Endothelial cell of umbilical vein (primary cell): Measurements from ENCODE around the gene ZNF728. TPM values are rescaled to one million over a fixed set of nuclear protein-coding genes. Genes with fewer than 3 reads are reported as not detected.
"Not testable (repeated sequence)": the region's sequence is repeated elsewhere in the genome, so short reads cannot be mapped to it uniquely, and the experiment has no call there.

Source experiments
- BruUV-seq: library from RNA; stranded (reverse); fragments of 400-500 nt; replicated peaks from 2 replicates; lab custom pipeline; 2021; lab: Mats Ljungman, UMichigan
- CTCF ChIA-PET: fragments of 300-600, 350-600 bp; sonication (Branson Sonifier 250); formaldehyde crosslinking; loops from one replicate; lab custom pipeline; 2021; ENCODE audit warnings: antibody characterized with exemption, inconsistent platforms; lab: Charles Lee
- POLR2A ChIA-PET: fragments of 300-600, 350-600 bp; sonication (Branson Sonifier 250); formaldehyde crosslinking; loops from one replicate; lab custom pipeline; 2021; ENCODE audit warnings: antibody characterized with exemption, inconsistent platforms; lab: Charles Lee
- DNase-seq: peaks from one replicate; pipeline ENCODE4 v3.0.0-alpha.2; 2011; ENCODE audit warnings: low read depth, low spot score
- FAIRE-seq: peaks from 2 replicates; lab custom pipeline; 2011; peaks lifted over from hg19 to GRCh38; lab: Jason Lieb, UNC
- H2AFZ ChIP-seq: 2 replicates; pipeline ENCODE4 v1.6.0; 2012; ENCODE audit warnings: low read depth, low read length, control low read depth, inconsistent platforms
- H3K27ac ChIP-seq: 2 replicates; pipeline ENCODE4 v1.5.1; 2011; ENCODE audit warnings: low read depth, mild to moderate bottlenecking, control low read depth, low read length, moderate library complexity; ENCODE audit not compliant: insufficient read depth
- H3K27me3 ChIP-seq, 2 experiments: 2 replicates each; pipeline versions ENCODE4 v1.6.0 to v1.6.1; 2011; ENCODE audit warnings: low read length in 2 of 2, mixed read lengths in 1 of 2; ENCODE audit not compliant: control insufficient read depth in 2 of 2, insufficient read depth in 2 of 2
- H3K36me3 ChIP-seq, 2 experiments: 2 replicates in 1 of 2; 3 replicates in 1 of 2; pipeline ENCODE4 v1.5.1; 2011; ENCODE audit warnings: low read length in 2 of 2, mild to moderate bottlenecking in 1 of 2, moderate library complexity in 1 of 2; ENCODE audit not compliant: control insufficient read depth in 2 of 2, insufficient read depth in 2 of 2; ENCODE audit errors: extremely low read depth in 1 of 2
- H3K4me1 ChIP-seq: 3 replicates; pipeline ENCODE4 v1.5.1; 2011; ENCODE audit warnings: mild to moderate bottlenecking, low read length; ENCODE audit not compliant: control insufficient read depth, insufficient read depth; ENCODE audit errors: extremely low read depth
- H3K4me2 ChIP-seq: 2 replicates; pipeline ENCODE4 v1.6.1; 2011; ENCODE audit warnings: low read length, control low read depth, mixed read lengths; ENCODE audit not compliant: insufficient read depth
- H3K4me3 ChIP-seq, 3 experiments: fragments of 200-600 bp in 1 of 3; sonication (generic), shearing (Covaris generic) in 1 of 3; replicated peaks in 1 of 3; 2 replicates each; pipeline ENCODE4 v1.5.1; 2011 to 2016; ENCODE audit warnings: control low read depth in 3 of 3, low read length in 3 of 3, mild to moderate bottlenecking in 2 of 3, inconsistent platforms in 1 of 3, low read depth in 1 of 3, moderate library complexity in 1 of 3; ENCODE audit not compliant: insufficient read depth in 1 of 3
- H3K79me2 ChIP-seq: 2 replicates; pipeline ENCODE4 v1.6.0; 2012; ENCODE audit warnings: low read length, inconsistent platforms; ENCODE audit not compliant: control insufficient read depth, insufficient read depth
- H3K9ac ChIP-seq: replicated peaks from 2 replicates; pipeline ENCODE3; 2011; ENCODE audit warnings: low read length, control low read depth; ENCODE audit not compliant: insufficient read depth; ENCODE audit errors: extremely low read depth
- H3K9me1 ChIP-seq: replicated peaks from 3 replicates; pipeline ENCODE4 v1.6.0; 2011; ENCODE audit warnings: mild to moderate bottlenecking, low read length; ENCODE audit not compliant: control insufficient read depth, insufficient read depth; ENCODE audit errors: extremely low read depth
- H3K9me3 ChIP-seq: replicated peaks from 2 replicates; pipeline ENCODE4 v1.5.1; 2012; ENCODE audit warnings: low read length, inconsistent platforms; ENCODE audit not compliant: control insufficient read depth, insufficient read depth
- H4K20me1 ChIP-seq: replicated peaks from 2 replicates; pipeline ENCODE3; 2011; ENCODE audit warnings: mild to moderate bottlenecking, low read length; ENCODE audit not compliant: control insufficient read depth, insufficient read depth; ENCODE audit errors: extremely low read depth
- EZH2 ChIP-seq: IDR thresholded peaks from 2 replicates; pipeline ENCODE4 v1.6.1; 2012; ENCODE audit warnings: borderline replicate concordance, low read depth, mild to moderate bottlenecking, moderate library complexity, low read length, inconsistent platforms; ENCODE audit not compliant: severe bottlenecking
- FOS ChIP-seq: IDR thresholded peaks from 2 replicates; pipeline ENCODE4 v1.6.1; 2011; ENCODE audit warnings: mild to moderate bottlenecking, low read length, moderate library complexity, borderline replicate concordance; ENCODE audit not compliant: insufficient read depth
- GATA2 ChIP-seq: IDR thresholded peaks from 2 replicates; pipeline ENCODE4 v1.7.0; 2011; ENCODE audit warnings: low read depth, mild to moderate bottlenecking, moderate library complexity, mixed read lengths, low read length; ENCODE audit not compliant: insufficient read length, insufficient read depth
- JUN ChIP-seq: IDR thresholded peaks from 2 replicates; pipeline ENCODE4 v1.6.1; 2011; ENCODE audit warnings: borderline replicate concordance, low read depth; ENCODE audit not compliant: insufficient read length, insufficient read depth
- MAX ChIP-seq: IDR thresholded peaks from 2 replicates; pipeline ENCODE4 v1.6.1; 2011; ENCODE audit not compliant: insufficient read depth, insufficient read length
- MYC ChIP-seq: IDR thresholded peaks from one replicate; pipeline ENCODE4 v1.6.1; 2011; ENCODE audit warnings: mild to moderate bottlenecking, low read depth, low read length
- POLR2A ChIP-seq: IDR thresholded peaks from 2 replicates; pipeline ENCODE4 v1.6.1; 2012; ENCODE audit warnings: low read depth, mild to moderate bottlenecking, control low read depth, low read length
- POLR2AphosphoS5 ChIP-seq: IDR thresholded peaks from 2 replicates; pipeline ENCODE4 v1.6.1; 2012; ENCODE audit warnings: low read depth, mild to moderate bottlenecking, control low read depth, low read length, moderate library complexity; ENCODE audit not compliant: insufficient read depth
- dilution Hi-C: fragments of 300-500 bp; cut with MboI; formaldehyde crosslinking; loops from one replicate; pipeline ENCODE4 v1.15.0; 2019; ENCODE audit warnings: low sequenced_read_pairs; ENCODE audit not compliant: extremely low pct_ligation_motif_present
- intact Hi-C: fragments of 100-400 bp; cut with micrococcal nuclease; formaldehyde crosslinking; loops from one replicate; pipeline ENCODE4 v1.10.0; 2022
- polyA plus RNA-seq, 4 experiments: library from polyadenylated mRNA; depleted of rRNA in 3 of 4; stranded (reverse) in 3 of 4; unstranded in 1 of 4; fragments of >200 nt; gene quantifications; 2 replicates each; pipeline versions ENCODE4 v1.2.1 to v1.2.3, GENCODE V29; 2011 to 2012; ENCODE audit warnings: missing spikeins in 1 of 4
- total RNA-seq: library from RNA; stranded (reverse); gene quantifications from 2 replicates; pipeline ENCODE4 v1.2.3, GENCODE V29; 2021
- TF ChIP-seq, protein P1 (sequence below), 2 donors: IDR thresholded peaks; 1 replicate in 1 of 2; 2 replicates in 1 of 2; pipeline ENCODE4 v1.5.1; 2011; ENCODE audit warnings: low read length in 2 of 2, mild to moderate bottlenecking in 2 of 2, moderate library complexity in 2 of 2, control low read depth in 1 of 2, inconsistent platforms in 1 of 2, low read depth in 1 of 2; ENCODE audit not compliant: insufficient read depth in 1 of 2; ENCODE audit errors: extremely low read depth in 1 of 2

ZNF728 gene
- total and polyA plus RNA-seq, 2 donors (not counting 3 experiments of a cell fraction or from before 2014, with no cell fraction given) = not detected

DNA sequence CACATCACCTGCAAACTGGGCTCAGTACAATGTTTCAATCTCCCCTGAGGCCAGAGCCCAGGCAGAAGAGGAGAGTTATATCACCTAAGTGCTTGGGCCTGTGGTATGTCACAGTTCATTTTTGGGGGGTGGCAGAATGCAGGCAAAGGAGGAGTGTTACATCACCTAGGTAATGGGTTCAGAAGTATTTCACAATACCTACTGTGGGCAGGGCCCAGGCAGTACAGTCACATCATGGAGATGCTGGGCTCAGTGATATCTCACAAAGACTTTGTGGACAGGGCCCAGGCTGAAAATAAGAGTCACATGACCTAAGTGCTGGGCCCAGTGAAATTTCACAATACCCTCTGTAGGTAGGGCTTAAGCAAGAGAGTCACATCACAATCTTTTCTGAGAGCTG, 12.7 kb upstream of the ZNF728 start:
- CTCF ChIA-PET = no interaction called here
- no peak for FAIRE-seq

GRCh38 chr19:22994957-22995356, 8.0 kb downstream of the ZNF728 start:
- H3K4me3 ChIP-seq, CTCF ChIA-PET, intact Hi-C loops, H3K9me1 ChIP-seq, dilution Hi-C loops, H3K4me2 ChIP-seq, H2AFZ ChIP-seq, H3K79me2 ChIP-seq, H3K27me3 ChIP-seq, H3K9ac ChIP-seq, H3K27ac ChIP-seq, DNase-seq, H4K20me1 ChIP-seq, H3K9me3 ChIP-seq, BruUV-seq, H3K36me3 ChIP-seq, H3K4me1 ChIP-seq, FAIRE-seq, POLR2A ChIA-PET: not testable (repeated sequence)

More for the DNA sequence above, 12.7 kb upstream of the ZNF728 start:
- intact Hi-C loops (no loop called here), dilution Hi-C loops (no loop called here)
- no peak overlapping the region for H3K4me2 ChIP-seq
- H3K79me2 ChIP-seq = no peaks in the 10 kb centered on the region
- H2AFZ ChIP-seq = no peak overlapping the region
- TF ChIP-seq JUN = no peak
- no peak for TF ChIP-seq POLR2AphosphoS5
- TF ChIP-seq POLR2A = no peak
- no peak for TF ChIP-seq EZH2
- TF ChIP-seq, protein P1, sequence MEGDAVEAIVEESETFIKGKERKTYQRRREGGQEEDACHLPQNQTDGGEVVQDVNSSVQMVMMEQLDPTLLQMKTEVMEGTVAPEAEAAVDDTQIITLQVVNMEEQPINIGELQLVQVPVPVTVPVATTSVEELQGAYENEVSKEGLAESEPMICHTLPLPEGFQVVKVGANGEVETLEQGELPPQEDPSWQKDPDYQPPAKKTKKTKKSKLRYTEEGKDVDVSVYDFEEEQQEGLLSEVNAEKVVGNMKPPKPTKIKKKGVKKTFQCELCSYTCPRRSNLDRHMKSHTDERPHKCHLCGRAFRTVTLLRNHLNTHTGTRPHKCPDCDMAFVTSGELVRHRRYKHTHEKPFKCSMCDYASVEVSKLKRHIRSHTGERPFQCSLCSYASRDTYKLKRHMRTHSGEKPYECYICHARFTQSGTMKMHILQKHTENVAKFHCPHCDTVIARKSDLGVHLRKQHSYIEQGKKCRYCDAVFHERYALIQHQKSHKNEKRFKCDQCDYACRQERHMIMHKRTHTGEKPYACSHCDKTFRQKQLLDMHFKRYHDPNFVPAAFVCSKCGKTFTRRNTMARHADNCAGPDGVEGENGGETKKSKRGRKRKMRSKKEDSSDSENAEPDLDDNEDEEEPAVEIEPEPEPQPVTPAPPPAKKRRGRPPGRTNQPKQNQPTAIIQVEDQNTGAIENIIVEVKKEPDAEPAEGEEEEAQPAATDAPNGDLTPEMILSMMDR (IDR thresholded peaks at IDR 0.05; ENCODE audit: extremely low read depth in 1 of 2, insufficient read depth in 1 of 2, low read depth in 1 of 2, low read length in 2 of 2) = no peak
- TF ChIP-seq MAX = no peak
- no peak for TF ChIP-seq GATA2
- TF ChIP-seq FOS = no peak
- no peak for TF ChIP-seq MYC
- H3K9me3 ChIP-seq = no peaks in the 10 kb centered on the region
- H3K27ac ChIP-seq = no peak overlapping the region
- H3K9ac ChIP-seq = no peak overlapping the region
- H3K27me3 ChIP-seq = no peaks in the 10 kb centered on the region
- H3K9me1 ChIP-seq = no peaks in the 10 kb centered on the region
- POLR2A ChIA-PET = no interaction called here
- no peak overlapping the region for H3K4me3 ChIP-seq
- DNase-seq = no peak
- H3K4me1 ChIP-seq = no peaks in the 10 kb centered on the region
- BruUV-seq = no TSS peak
- no peaks in the 10 kb centered on the region for H3K36me3 ChIP-seq
- H4K20me1 ChIP-seq = no peaks in the 10 kb centered on the region
